Neural progenitor cell (in vitro differentiated cells): ENCODE data around the gene PAX5. TPM values are rescaled to one million over a fixed set of nuclear protein-coding genes. Genes with fewer than 3 reads are reported as not detected.
A peak's percentile ranks its signal among the peaks of the same experiment; 100 is the strongest.

Experiments
- DNase-seq: peaks from one replicate; pipeline ENCODE4 v3.0.0-alpha.2; 2016; ENCODE audit warnings: low spot score
- H2AFZ ChIP-seq: fragments of 200-600 bp; sonication (generic); replicated peaks from 2 replicates; pipeline ENCODE4 v1.6.1; 2016; ENCODE audit warnings: antibody characterized with exemption
- H3F3A ChIP-seq: fragments of 200-600 bp; sonication (generic); 2 replicates; pipeline ENCODE4 v1.6.1; 2016; ENCODE audit warnings: antibody characterized with exemption, low read depth
- H3K27ac ChIP-seq: fragments of 200-600 bp; sonication (generic); 2 replicates; pipeline ENCODE4 v1.5.1; 2016; ENCODE audit warnings: mild to moderate bottlenecking
- H3K27me3 ChIP-seq: fragments of 200-600 bp; sonication (generic); 2 replicates; pipeline ENCODE4 v1.6.1; 2016; ENCODE audit warnings: mild to moderate bottlenecking, moderate library complexity
- H3K36me3 ChIP-seq: fragments of 200-600 bp; sonication (generic); 2 replicates; pipeline ENCODE4 v1.5.1; 2016
- H3K4me1 ChIP-seq: fragments of 200-600 bp; sonication (generic); 2 replicates; pipeline ENCODE4 v1.6.1; 2016; ENCODE audit warnings: mixed run types
- H3K4me2 ChIP-seq: fragments of 200-600 bp; sonication (generic); 2 replicates; pipeline ENCODE4 v1.6.1; 2016
- H3K4me3 ChIP-seq: fragments of 200-600 bp; sonication (generic); 2 replicates; pipeline ENCODE4 v1.5.1; 2016
- H3K79me2 ChIP-seq: fragments of 200-600 bp; sonication (generic); 2 replicates; pipeline ENCODE4 v1.6.1; 2016; ENCODE audit warnings: low read depth
- H3K9ac ChIP-seq: fragments of 200-600 bp; sonication (generic); 2 replicates; pipeline ENCODE4 v1.6.1; 2016
- H3K9me3 ChIP-seq: fragments of 200-600 bp; sonication (generic); 2 replicates; pipeline ENCODE4 v1.5.1; 2016; ENCODE audit warnings: low read depth
- H4K20me1 ChIP-seq: fragments of 200-600 bp; sonication (generic); 2 replicates; pipeline ENCODE4 v1.6.1; 2016; ENCODE audit warnings: low read depth
- H3K27ac Mint-ChIP-seq: 3 replicates; pipeline ENCODE4 v1.8.0; 2021; ENCODE audit warnings: mixed read lengths
- H3K27me3 Mint-ChIP-seq: 2 replicates; pipeline ENCODE4 v1.8.0; 2022; ENCODE audit warnings: low read depth, mild to moderate bottlenecking, inconsistent platforms, moderate library complexity, mixed read lengths; ENCODE audit not compliant: insufficient read depth
- H3K36me3 Mint-ChIP-seq: 3 replicates; pipeline ENCODE4 v1.8.0; 2021; ENCODE audit warnings: mixed read lengths
- H3K4me1 Mint-ChIP-seq: 3 replicates; pipeline ENCODE4 v1.8.0; 2021; ENCODE audit warnings: mixed read lengths
- H3K4me3 Mint-ChIP-seq: 3 replicates; pipeline ENCODE4 v1.8.0; 2021; ENCODE audit warnings: mild to moderate bottlenecking, moderate library complexity, mixed read lengths
- H3K9me3 Mint-ChIP-seq: 3 replicates; pipeline ENCODE4 v1.8.0; 2020; ENCODE audit warnings: mixed read lengths
- CTCF ChIP-seq: fragments of 200-600 bp; sonication (generic); IDR thresholded peaks from 2 replicates; pipeline ENCODE4 v1.5.1; 2017; ENCODE audit warnings: antibody characterized with exemption, mild to moderate bottlenecking
- EZH2 ChIP-seq: fragments of 200-600 bp; sonication (generic); IDR thresholded peaks from 2 replicates; pipeline ENCODE4 v1.6.1; 2017; ENCODE audit warnings: antibody characterized with exemption, mild to moderate bottlenecking, moderate library complexity
- EZH2phosphoT487 ChIP-seq: fragments of 200-600 bp; sonication (generic); IDR thresholded peaks from 2 replicates; pipeline ENCODE4 v1.6.1; 2017; ENCODE audit warnings: antibody characterized with exemption
- total RNA-seq: library from RNA; depleted of rRNA; stranded (reverse); fragments of >200 nt; gene quantifications from 2 replicates; pipeline ENCODE4 v1.2.3, GENCODE V29; 2015; ENCODE audit warnings: low replicate concordance

PAX5 gene
- total RNA-seq, 1 donor from 2014 or later: not detected

GRCh38 chr9:36980148-36980974 is 53.7 kb downstream of the PAX5 start:
- peak; percentile 88 for DNase-seq
- H3K4me1 ChIP-seq: peaks cover 9% of the 10 kb centered on the region
- Mint-ChIP-seq H3K27ac (no peak overlapping the region), H3K9me3 (no peaks in the 10 kb centered on the region), H3K27me3 (peaks cover 28% of the 10 kb centered on the region), H3K4me1 (peaks cover 20% of the 10 kb centered on the region), H3K4me3 (no peak overlapping the region), H3K36me3 (peaks cover 3% of the 10 kb centered on the region)
- H3K9me3 ChIP-seq: no peaks in the 10 kb centered on the region
- H3K27ac ChIP-seq: no peak overlapping the region
- H3K4me2 ChIP-seq: peak overlapping the region; percentile 44
- H3K36me3 ChIP-seq: no peaks in the 10 kb centered on the region
- no peaks in the 10 kb centered on the region for H3K79me2 ChIP-seq
- H4K20me1 ChIP-seq: peaks cover 8% of the 10 kb centered on the region
- H3K9ac ChIP-seq: no peak overlapping the region
- H3F3A ChIP-seq: peaks cover 33% of the 10 kb centered on the region
- peaks cover 50% of the 10 kb centered on the region for H3K27me3 ChIP-seq
- H3K4me3 ChIP-seq: no peak overlapping the region
- TF ChIP-seq EZH2: no peak
- peak; percentile 62 for TF ChIP-seq CTCF
- no peak overlapping the region for H2AFZ ChIP-seq

DNA sequence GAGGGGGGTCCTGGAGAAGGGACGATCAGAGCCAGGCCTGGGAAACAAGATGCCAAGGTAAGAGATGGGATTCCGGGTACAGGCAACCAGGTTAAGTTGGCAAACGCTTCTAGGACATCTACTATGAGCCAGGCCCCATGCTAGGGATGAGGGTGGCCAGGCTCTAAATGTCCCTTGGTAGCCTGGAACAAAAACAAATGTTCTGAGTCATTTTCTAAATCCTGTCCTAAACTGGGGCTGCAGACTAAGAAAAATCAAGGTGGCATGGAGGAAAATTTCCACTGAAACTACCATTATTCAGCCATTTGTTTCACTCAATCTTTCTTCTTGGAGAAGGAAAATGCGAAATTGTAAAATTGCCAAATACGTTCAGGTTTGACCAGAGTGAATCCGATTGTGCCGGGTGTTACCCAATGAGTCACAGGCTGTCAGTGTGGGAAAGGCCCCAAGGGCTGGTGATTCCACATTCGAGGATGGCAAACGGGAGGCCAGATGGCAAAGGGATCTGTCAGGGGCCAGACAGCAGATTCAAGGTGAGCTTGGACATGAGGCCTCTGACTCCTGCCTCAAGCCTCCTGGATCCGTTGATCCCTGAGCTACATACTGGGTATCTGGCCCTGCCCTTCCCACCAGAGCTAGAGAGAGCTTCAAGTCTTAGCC is 57.6 kb downstream of the PAX5 start:
- H2AFZ ChIP-seq: no peak overlapping the region
- H3K4me3 Mint-ChIP-seq: no peak overlapping the region

DNA sequence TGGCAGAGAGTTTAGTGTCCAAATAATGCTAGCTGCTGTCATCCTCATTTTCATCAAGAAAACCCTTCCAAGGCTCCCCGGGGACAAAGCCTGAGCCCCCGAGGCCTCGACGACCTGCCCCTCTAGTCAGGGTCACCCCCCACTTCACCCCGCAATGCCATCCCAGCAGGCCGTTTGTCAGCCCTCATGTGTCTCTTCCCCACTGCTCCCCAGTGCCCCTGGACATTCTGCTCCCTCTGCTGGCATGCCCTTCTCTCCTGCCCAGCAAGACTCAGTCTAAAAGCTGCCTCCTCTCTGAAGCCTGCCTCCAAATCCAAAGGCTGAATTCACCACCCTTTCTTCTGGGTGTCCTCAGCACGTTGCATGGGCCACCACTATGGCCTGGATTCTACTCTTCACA is 59.3 kb downstream of the PAX5 start:
- H3K4me3 Mint-ChIP-seq: no peak overlapping the region
- Histone ChIP-seq H3K4me2 (no peak overlapping the region), H3K9me3 (no peaks in the 10 kb centered on the region), H3K36me3 (no peaks in the 10 kb centered on the region), H3F3A (peaks cover 3% of the 10 kb centered on the region), H3K4me3 (no peak overlapping the region), H4K20me1 (no peaks in the 10 kb centered on the region), H3K4me1 (peaks cover under 1% of the 10 kb centered on the region), H3K27me3 (no peaks in the 10 kb centered on the region), H3K27ac (no peak overlapping the region), H3K9ac (no peak overlapping the region), H2AFZ (no peak overlapping the region), H3K79me2 (no peaks in the 10 kb centered on the region)
- TF ChIP-seq EZH2phosphoT487 (no peak), CTCF (peak; percentile 21), EZH2 (no peak)
- H3K27ac Mint-ChIP-seq: no peak overlapping the region
- peaks cover 9% of the 10 kb centered on the region for H3K27me3 Mint-ChIP-seq
- no peaks in the 10 kb centered on the region for H3K9me3 Mint-ChIP-seq
- peaks cover 6% of the 10 kb centered on the region for H3K4me1 Mint-ChIP-seq
- no peaks in the 10 kb centered on the region for H3K36me3 Mint-ChIP-seq
- no peak for DNase-seq

More for the DNA sequence above, 57.6 kb downstream of the PAX5 start:
- H3K27me3 ChIP-seq: peaks cover 12% of the 10 kb centered on the region
- no peak overlapping the region for H3K9ac ChIP-seq
- no peaks in the 10 kb centered on the region for H3K36me3 ChIP-seq
- H3K4me3 ChIP-seq: no peak overlapping the region
- no peak overlapping the region for H3K4me2 ChIP-seq
- no peaks in the 10 kb centered on the region for H3K36me3 Mint-ChIP-seq
- H3K4me1 ChIP-seq: peaks cover 8% of the 10 kb centered on the region
- no peaks in the 10 kb centered on the region for H4K20me1 ChIP-seq
- H3K27ac ChIP-seq: no peak overlapping the region
- TF ChIP-seq EZH2phosphoT487 (no peak), EZH2 (no peak), CTCF (no peak)
- H3K4me1 Mint-ChIP-seq: peaks cover 15% of the 10 kb centered on the region
- H3F3A ChIP-seq: peaks cover 19% of the 10 kb centered on the region
- no peaks in the 10 kb centered on the region for H3K79me2 ChIP-seq
- DNase-seq: no peak
- H3K9me3 ChIP-seq: no peaks in the 10 kb centered on the region
- no peaks in the 10 kb centered on the region for H3K9me3 Mint-ChIP-seq
- no peak overlapping the region for H3K27ac Mint-ChIP-seq
- H3K27me3 Mint-ChIP-seq: peaks cover 14% of the 10 kb centered on the region
